H9 (cell line): ENCODE data around the gene DAPL1. TPM values are rescaled to one million over a fixed set of nuclear protein-coding genes. Genes with fewer than 3 reads are reported as not detected.

Source experiments
- DNase-seq: peaks from one replicate; pipeline ENCODE4 v3.0.0-alpha.2; 2017
- H2AFZ ChIP-seq: one replicate; pipeline ENCODE4 v1.6.1; 2013; ENCODE audit warnings: mild to moderate bottlenecking, low read length, control low read depth, moderate library complexity
- H2AK5ac ChIP-seq: 2 replicates; pipeline ENCODE4 v1.6.1; 2013; ENCODE audit warnings: low read length, control low read depth, mixed read lengths; ENCODE audit not compliant: insufficient read length
- H2BK120ac ChIP-seq: one replicate; pipeline ENCODE4 v1.6.1; 2013; ENCODE audit warnings: low read depth, mild to moderate bottlenecking, low read length, control low read depth, inconsistent platforms; ENCODE audit not compliant: poor library complexity, severe bottlenecking
- H2BK12ac ChIP-seq: 2 replicates; pipeline ENCODE4 v1.6.1; 2013; ENCODE audit warnings: low read length, control low read depth, mixed read lengths, low read depth; ENCODE audit not compliant: insufficient read length
- H2BK15ac ChIP-seq: 2 replicates; pipeline ENCODE4 v1.6.1; 2013; ENCODE audit warnings: low read depth, low read length, control low read depth
- H2BK20ac ChIP-seq: one replicate; pipeline ENCODE4 v1.6.1; 2013; ENCODE audit warnings: low read depth, mild to moderate bottlenecking, low read length, control low read depth, inconsistent platforms; ENCODE audit not compliant: poor library complexity, severe bottlenecking
- H2BK5ac ChIP-seq: 2 replicates; pipeline ENCODE4 v1.6.1; 2013; ENCODE audit warnings: low read length, control low read depth, mixed read lengths; ENCODE audit not compliant: insufficient read length
- H3K14ac ChIP-seq: 2 replicates; pipeline ENCODE4 v1.6.1; 2013; ENCODE audit warnings: low read length, control low read depth; ENCODE audit not compliant: insufficient read depth
- H3K18ac ChIP-seq: 2 replicates; pipeline ENCODE4 v1.6.1; 2013; ENCODE audit warnings: low read depth, mild to moderate bottlenecking, mixed read lengths, low read length, control low read depth; ENCODE audit not compliant: insufficient read length
- H3K23ac ChIP-seq: 2 replicates; pipeline ENCODE4 v1.6.1; 2013; ENCODE audit warnings: low read length, control low read depth, mixed read lengths, low read depth; ENCODE audit not compliant: insufficient read length
- H3K23me2 ChIP-seq: 2 replicates; pipeline ENCODE4 v1.6.1; 2013; ENCODE audit warnings: low read depth, mild to moderate bottlenecking, mixed read lengths, low read length, control low read depth; ENCODE audit not compliant: insufficient read length, poor library complexity, severe bottlenecking
- H3K27ac ChIP-seq: 2 replicates; pipeline ENCODE4 v1.5.1; 2013; ENCODE audit warnings: low read length, control low read depth, mixed read lengths, low read depth; ENCODE audit not compliant: insufficient read length
- H3K27me3 ChIP-seq: 2 replicates; pipeline ENCODE4 v1.6.1; 2013; ENCODE audit warnings: low read length, control low read depth, inconsistent platforms; ENCODE audit not compliant: insufficient read depth
- H3K4ac ChIP-seq: 2 replicates; pipeline ENCODE4 v1.6.1; 2013; ENCODE audit warnings: low read depth, mild to moderate bottlenecking, control low read depth, inconsistent platforms, low read length, moderate library complexity
- H3K4me1 ChIP-seq: 2 replicates; pipeline ENCODE4 v1.6.1; 2013; ENCODE audit warnings: low read length, control low read depth, inconsistent platforms; ENCODE audit not compliant: insufficient read depth
- H3K4me2 ChIP-seq: 2 replicates; pipeline ENCODE4 v1.6.1; 2013; ENCODE audit warnings: low read length, control low read depth, mixed read lengths; ENCODE audit not compliant: insufficient read length, insufficient read depth
- H3K56ac ChIP-seq: 2 replicates; pipeline ENCODE4 v1.6.1; 2013; ENCODE audit warnings: low read depth, mild to moderate bottlenecking, mixed read lengths, low read length, control low read depth; ENCODE audit not compliant: insufficient read length
- H3K79me1 ChIP-seq: 2 replicates; pipeline ENCODE4 v1.6.1; 2013; ENCODE audit warnings: low read depth, mild to moderate bottlenecking, moderate library complexity, low read length, control low read depth, inconsistent platforms; ENCODE audit not compliant: insufficient read depth, poor library complexity, severe bottlenecking
- H3K79me2 ChIP-seq: 2 replicates; pipeline ENCODE4 v1.6.1; 2013; ENCODE audit warnings: low read length, control low read depth, inconsistent platforms; ENCODE audit not compliant: insufficient read depth
- H3K9ac ChIP-seq: 2 replicates; pipeline ENCODE4 v1.6.1; 2013; ENCODE audit warnings: low read length, control low read depth, mixed read lengths; ENCODE audit not compliant: insufficient read length; ENCODE audit errors: extremely low read depth
- H3K9me3 ChIP-seq: one replicate; pipeline ENCODE4 v1.6.1; 2013; ENCODE audit warnings: low read depth, low read length, inconsistent platforms; ENCODE audit not compliant: control insufficient read depth
- H3T11ph ChIP-seq: one replicate; pipeline ENCODE4 v1.6.1; 2013; ENCODE audit warnings: mild to moderate bottlenecking, low read length, control low read depth, inconsistent platforms
- H4K20me1 ChIP-seq: one replicate; pipeline ENCODE4 v1.6.1; 2013; ENCODE audit not compliant: control insufficient read depth, insufficient read length, insufficient read depth
- H4K5ac ChIP-seq: 2 replicates; pipeline ENCODE4 v1.6.1; 2013; ENCODE audit warnings: low read depth, mild to moderate bottlenecking, mixed read lengths, low read length, control low read depth; ENCODE audit not compliant: insufficient read length
- H4K8ac ChIP-seq: replicated peaks from 2 replicates; pipeline ENCODE4 v1.6.1; 2013; ENCODE audit warnings: low read length, control low read depth, mixed read lengths, low read depth; ENCODE audit not compliant: insufficient read length
- H4K91ac ChIP-seq: 2 replicates; pipeline ENCODE4 v1.6.1; 2013; ENCODE audit warnings: low read depth, mild to moderate bottlenecking, moderate library complexity, mixed read lengths, low read length, control low read depth; ENCODE audit not compliant: insufficient read length
- H3K27ac Mint-ChIP-seq, 3 experiments: 2 replicates in 2 of 3; 3 replicates in 1 of 3; pipeline ENCODE4 v1.8.0; 2020 to 2021; ENCODE audit warnings: mixed read lengths in 3 of 3, mild to moderate bottlenecking in 1 of 3, moderate library complexity in 1 of 3
- H3K27me3 Mint-ChIP-seq: 2 replicates; pipeline ENCODE4 v1.8.0; 2021; ENCODE audit warnings: low read depth, mild to moderate bottlenecking, moderate library complexity, mixed read lengths
- H3K36me3 Mint-ChIP-seq, 3 experiments: 2 replicates in 2 of 3; 3 replicates in 1 of 3; pipeline ENCODE4 v1.8.0; 2020 to 2021; ENCODE audit warnings: low read depth in 3 of 3, mixed read lengths in 3 of 3; ENCODE audit not compliant: insufficient read depth in 1 of 3
- H3K4me1 Mint-ChIP-seq, 2 experiments: 2 replicates each; pipeline ENCODE4 v1.8.0; 2020; ENCODE audit warnings: mixed read lengths in 2 of 2
- H3K4me3 Mint-ChIP-seq, 2 experiments: 2 replicates in 1 of 2; 3 replicates in 1 of 2; pipeline ENCODE4 v1.8.0; 2020 to 2021; ENCODE audit warnings: mild to moderate bottlenecking in 2 of 2, mixed read lengths in 2 of 2, moderate library complexity in 1 of 2
- H3K9me3 Mint-ChIP-seq, 2 experiments: 2 replicates in 1 of 2; 3 replicates in 1 of 2; pipeline ENCODE4 v1.8.0; 2020; ENCODE audit warnings: mild to moderate bottlenecking in 2 of 2, mixed read lengths in 2 of 2, moderate library complexity in 1 of 2
- CTCF ChIP-seq: fragments of 200-600 bp; sonication (generic); conservative IDR thresholded peaks from 3 replicates; pipeline ENCODE4 v1.8.0; 2021; ENCODE audit warnings: antibody characterized with exemption, mild to moderate bottlenecking
- WGBS: extraction: QIAGEN DNeasy Blood & Tissue Kit; methylation state at CpG from one replicate; pipeline ENCODE4 v1.1.7; 2013; ENCODE audit warnings: missing lambda C conversion rate, low lambda C conversion rate, mixed read lengths; ENCODE audit not compliant: insufficient read length; ENCODE audit errors: extremely low coverage; 5-methylcytosine and 5-hydroxymethylcytosine counted together
- total RNA-seq: library from RNA; stranded (reverse); gene quantifications from 2 replicates; pipeline ENCODE4 v1.2.1, GENCODE V29; 2021

DAPL1 gene
- total RNA-seq, 1 experiment from 2014 or later = not detected

- H2BK5ac ChIP-seq = no peak overlapping the region
- Mint-ChIP-seq H3K27me3 (peaks cover 2% of the 10 kb centered on the region; the same call in 1 of the 2 replicates), H3K4me1 (no peaks in the 10 kb centered on the region), H3K4me3 (no peak overlapping the region), H3K9me3 (no peaks in the 10 kb centered on the region), H3K27ac (no peak overlapping the region), H3K36me3 (no peaks in the 10 kb centered on the region)
- H4K20me1 ChIP-seq = no peaks in the 10 kb centered on the region
- no peak overlapping the region for H2BK12ac ChIP-seq
- no peak overlapping the region for H3K27ac ChIP-seq
- no peaks in the 10 kb centered on the region; the same call in 1 of the 2 replicates for H3K79me2 ChIP-seq
- no peak overlapping the region for H3K4me2 ChIP-seq
- H3K4ac ChIP-seq = no peak overlapping the region
- no peak overlapping the region for H4K5ac ChIP-seq
- H3K27me3 ChIP-seq = no peaks in the 10 kb centered on the region
- no peak overlapping the region for H3K9ac ChIP-seq
- H3K4me1 ChIP-seq = no peaks in the 10 kb centered on the region
- TF ChIP-seq CTCF = no peak
- no peak overlapping the region for H3K14ac ChIP-seq
- H4K91ac ChIP-seq = no peak overlapping the region
- H3K18ac ChIP-seq = no peak overlapping the region
- no CpG with 5 or more reads among the region's 3 CpGs for WGBS
- H3K23me2 ChIP-seq = no peaks in the 10 kb centered on the region
- H2BK120ac ChIP-seq = no peak overlapping the region
- no peak overlapping the region for H4K8ac ChIP-seq
- H2BK15ac ChIP-seq = no peak overlapping the region
- no peak overlapping the region for H3T11ph ChIP-seq
- no peaks in the 10 kb centered on the region for H3K9me3 ChIP-seq
- H3K56ac ChIP-seq = no peak overlapping the region
- DNase-seq = no peak
- H2AFZ ChIP-seq = no peak overlapping the region
- H2AK5ac ChIP-seq = no peak overlapping the region
- no peak overlapping the region for H3K23ac ChIP-seq
- H3K79me1 ChIP-seq = no peaks in the 10 kb centered on the region
- H2BK20ac ChIP-seq = no peak overlapping the region
Observed at GRCh38 chr2:158835431-158835830, 40.3 kb downstream of the DAPL1 start.
